SK-N-SH (cell line): ENCODE results near the gene HOXC5. TPM values are rescaled to one million over a fixed set of nuclear protein-coding genes. Genes with fewer than 3 reads are reported as not detected.

ENCODE experiments used
- CTCF ChIA-PET: fragments of 300-600, 350-600 bp; formaldehyde crosslinking; extraction: SDS; loops from one replicate; lab custom pipeline; 2021; lab: Yijun Ruan, JAX
- POLR2A ChIA-PET: fragments of 350-600 bp; sonication (Branson Sonifier 250); formaldehyde crosslinking; extraction: SDS; loops from one replicate; lab custom pipeline; 2020; ENCODE audit warnings: antibody characterized with exemption, inconsistent platforms; lab: Yijun Ruan, JAX
- DNase-seq: peaks from one replicate; pipeline ENCODE4 v3.0.0; 2012
- H2AFZ ChIP-seq: fragments of 200-600 bp; sonication (generic); 2 replicates; pipeline ENCODE4 v1.8.1; 2016; ENCODE audit warnings: antibody characterized with exemption, mild to moderate bottlenecking, low read depth
- H3F3A ChIP-seq: fragments of 200-600 bp; sonication (generic); replicated peaks from 2 replicates; pipeline ENCODE3; 2016; ENCODE audit warnings: antibody characterized with exemption, mild to moderate bottlenecking; ENCODE audit not compliant: insufficient read depth
- H3K27ac ChIP-seq, 2 experiments: fragments of 200-500 bp in 1 of 2; fragments of 200-600 bp in 1 of 2; sonication (Bioruptor generic) in 1 of 2; sonication (generic), shearing (Covaris generic) in 1 of 2; 2 replicates each; pipeline versions ENCODE4 v1.5.1 to v1.6.1; 2014 to 2016; ENCODE audit warnings: low read depth in 2 of 2, inconsistent platforms in 1 of 2, low read length in 1 of 2, mild to moderate bottlenecking in 1 of 2, mixed read lengths in 1 of 2
- H3K27me3 ChIP-seq: fragments of 200-600 bp; sonication (generic), shearing (Covaris generic); 2 replicates; pipeline ENCODE4 v1.6.1; 2016; ENCODE audit warnings: mixed run types; ENCODE audit not compliant: insufficient read depth
- H3K36me3 ChIP-seq, 2 experiments: fragments of 200-500 bp in 1 of 2; fragments of 200-600 bp in 1 of 2; sonication (Bioruptor generic) in 1 of 2; sonication (generic) in 1 of 2; replicated peaks in 1 of 2; 2 replicates each; pipeline versions ENCODE3 to v1.5.1; 2014 to 2016; ENCODE audit warnings: low read length in 1 of 2, mild to moderate bottlenecking in 1 of 2; ENCODE audit not compliant: insufficient read depth in 2 of 2, control insufficient read depth in 1 of 2
- H3K4me1 ChIP-seq, 2 experiments: fragments of 200-500 bp in 1 of 2; fragments of 200-600 bp in 1 of 2; sonication (Bioruptor generic) in 1 of 2; sonication (generic), shearing (Covaris generic) in 1 of 2; 2 replicates each; pipeline versions ENCODE4 v1.5.1 to v1.6.1; 2014 to 2016; ENCODE audit warnings: low read depth in 1 of 2, low read length in 1 of 2, mixed run types in 1 of 2; ENCODE audit not compliant: insufficient read depth in 2 of 2, control insufficient read depth in 1 of 2
- H3K4me2 ChIP-seq: fragments of 200-600 bp; sonication (generic), shearing (Covaris generic); 2 replicates; pipeline ENCODE4 v1.6.1; 2017; ENCODE audit warnings: mixed run types
- H3K4me3 ChIP-seq, 2 experiments: fragments of 200-500 bp in 1 of 2; fragments of 200-600 bp in 1 of 2; sonication (Bioruptor generic) in 1 of 2; sonication (generic), shearing (Covaris generic) in 1 of 2; 2 replicates each; pipeline versions ENCODE4 v1.5.1 to v1.8.1; 2014 to 2016; ENCODE audit warnings: low read depth in 2 of 2, inconsistent platforms in 1 of 2, low read length in 1 of 2, mild to moderate bottlenecking in 1 of 2, mixed read lengths in 1 of 2, moderate library complexity in 1 of 2
- H3K79me2 ChIP-seq: fragments of 200-600 bp; sonication (generic); 2 replicates; pipeline ENCODE4 v1.8.1; 2017; ENCODE audit warnings: mild to moderate bottlenecking; ENCODE audit not compliant: insufficient read depth
- H3K9ac ChIP-seq: fragments of 200-600 bp; sonication (generic); 2 replicates; pipeline ENCODE4 v1.6.1; 2017; ENCODE audit warnings: mixed run types
- H3K9me2 ChIP-seq: fragments of 200-600 bp; sonication (generic); 2 replicates; pipeline ENCODE4 v1.6.1; 2017; ENCODE audit warnings: mixed run types
- H3K9me3 ChIP-seq: fragments of 200-600 bp; sonication (generic); 2 replicates; pipeline ENCODE4 v1.6.1; 2017; ENCODE audit warnings: mixed run types, mild to moderate bottlenecking, moderate library complexity
- H4K20me1 ChIP-seq: fragments of 200-600 bp; sonication (generic); 2 replicates; pipeline ENCODE4 v1.6.1; 2017; ENCODE audit warnings: mild to moderate bottlenecking, mixed run types; ENCODE audit not compliant: insufficient read depth
- CHD2 ChIP-seq: fragments of 150-350 bp; IDR thresholded peaks from 2 replicates; pipeline ENCODE4 v1.6.1; 2018; ENCODE audit warnings: low read length; ENCODE audit not compliant: partially characterized antibody
- EP300 ChIP-seq, 2 experiments: IDR thresholded peaks; 2 replicates each; pipeline versions ENCODE4 v1.4.0 to v1.6.1; 2012; ENCODE audit warnings: borderline replicate concordance in 1 of 2, low read depth in 1 of 2, low read length in 1 of 2
- EZH2phosphoT487 ChIP-seq: fragments of 200-600 bp; sonication (generic); IDR thresholded peaks from 2 replicates; pipeline ENCODE4 v1.6.1; 2017; ENCODE audit warnings: low read depth, mixed run types, mild to moderate bottlenecking, antibody characterized with exemption, moderate library complexity, borderline replicate concordance
- FOXJ3 ChIP-seq: sonication (generic); formaldehyde crosslinking; IDR thresholded peaks from 2 replicates; pipeline ENCODE4 v1.5.1; 2020; ENCODE audit warnings: mild to moderate bottlenecking, missing genetic modification reagents
- MAX ChIP-seq: IDR thresholded peaks from 2 replicates; pipeline ENCODE4 v1.4.0; 2012; ENCODE audit warnings: low read depth
- MEF2A ChIP-seq: IDR thresholded peaks from 2 replicates; pipeline ENCODE4 v1.4.0; 2012; ENCODE audit warnings: low read depth, borderline replicate concordance
- MXI1 ChIP-seq: IDR thresholded peaks from 2 replicates; pipeline ENCODE4 v1.6.1; 2012; ENCODE audit warnings: mild to moderate bottlenecking, low read depth, low read length, improper control_type of control experiment
- NFIC ChIP-seq: IDR thresholded peaks from 2 replicates; pipeline ENCODE4 v1.4.0; 2012; ENCODE audit warnings: borderline replicate concordance
- NRF1 ChIP-seq: IDR thresholded peaks from 2 replicates; pipeline ENCODE4 v1.6.1; 2012; ENCODE audit warnings: low read depth, mild to moderate bottlenecking, low read length
- POLR2AphosphoS5 ChIP-seq: IDR thresholded peaks from 2 replicates; pipeline ENCODE4 v1.6.1; 2012; ENCODE audit warnings: low read depth, low read length
- RAD21 ChIP-seq: IDR thresholded peaks from 2 replicates; pipeline ENCODE4 v1.6.1; 2012; ENCODE audit warnings: mild to moderate bottlenecking, low read length
- SIN3A ChIP-seq: IDR thresholded peaks from 2 replicates; pipeline ENCODE4 v1.6.1; 2012; ENCODE audit warnings: low read depth, mild to moderate bottlenecking, low read length, moderate library complexity, borderline replicate concordance
- TAF1 ChIP-seq: IDR thresholded peaks from 2 replicates; pipeline ENCODE4 v1.6.1; 2012; ENCODE audit warnings: low read depth, mild to moderate bottlenecking, low read length, moderate library complexity, borderline replicate concordance
- USF1 ChIP-seq: IDR thresholded peaks from 2 replicates; pipeline ENCODE4 v1.4.0; 2012; ENCODE audit warnings: low read depth, borderline replicate concordance
- YY1 ChIP-seq: IDR thresholded peaks from 2 replicates; pipeline ENCODE4 v1.4.0; 2012; ENCODE audit warnings: low read depth, mild to moderate bottlenecking
- ZBTB33 ChIP-seq: IDR thresholded peaks from 2 replicates; pipeline ENCODE4 v1.4.0; 2012; ENCODE audit warnings: low read depth, borderline replicate concordance
- WGBS: methylation state at CpG from one replicate; pipeline ENCODE4 v1.1.6; 2017; ENCODE audit warnings: low lambda C conversion rate; 5-methylcytosine and 5-hydroxymethylcytosine counted together
- polyA plus RNA-seq, 3 experiments: library from polyadenylated mRNA; depleted of rRNA; stranded (reverse); fragments of >200 nt; gene quantifications; 2 replicates each; pipeline ENCODE4 v1.2.3, GENCODE V29; 2012

The HOXC5 gene
- polyA plus RNA-seq, 1 of the 3 experiments (the other 2 are of a cell fraction), result 2.1 TPM

- POLR2A ChIA-PET, result interaction anchor here (0.7 to 1.8 kb wide), 3 partner anchors 8 to 88 kb away, joined by 3 to 11 read pairs (median 4); partner anchors contain the start of genes HOXC8 and HOXC9
- peaks cover 17% of the 10 kb centered on the region for H3F3A ChIP-seq
- H3K4me2 ChIP-seq, result peak overlapping the region; percentile 99
- no peaks in the 10 kb centered on the region for H3K9me3 ChIP-seq
- peaks cover 10% of the 10 kb centered on the region; the same call in 1 of the 2 replicates for H3K79me2 ChIP-seq
- peaks cover 7 to 36% of the 10 kb centered on the region in 2 experiments; a peak in 2 of 4 replicates for H3K4me1 ChIP-seq
- H3K27me3 ChIP-seq, result no peaks in the 10 kb centered on the region
- no peak for TF ChIP-seq NRF1
- peak; percentile 65; the same call in 1 of the 2 replicates for TF ChIP-seq POLR2AphosphoS5
- peak; percentile 28; the same call in 1 of the 2 replicates for TF ChIP-seq USF1
- TF ChIP-seq EZH2phosphoT487, result no peak
- TF ChIP-seq YY1, result peak; percentile 80; the same call in 1 of the 2 replicates
- peak; percentile 56; the same call in 1 of the 2 replicates for TF ChIP-seq TAF1
- no peak for TF ChIP-seq CHD2
- H3K9ac ChIP-seq, result peak overlapping the region; percentile 98; the same call in 1 of the 2 replicates
- H3K4me3 ChIP-seq, result peak overlapping the region; percentile 69 to 85
- no peaks in the 10 kb centered on the region for H3K36me3 ChIP-seq
- no peak for DNase-seq
- H3K27ac ChIP-seq, result peak overlapping the region; percentile 89 to 99
- H3K9me2 ChIP-seq, result no peaks in the 10 kb centered on the region
- CTCF ChIA-PET, result interaction anchor here (0.6 to 24.5 kb wide), 16 partner anchors 10 to 427 kb away, joined by 3 to 568 read pairs (median 5); partner anchors contain the start of genes HOXC10, HOXC4, HOXC5 and HOXC9
- no peaks in the 10 kb centered on the region for H4K20me1 ChIP-seq
- H2AFZ ChIP-seq, result peak overlapping the region; percentile 94; the same call in 1 of the 2 replicates
- 18% methylated on average over 23 of the region's 25 CpGs for WGBS
These were observed 16.3 kb upstream of the HOXC5 start for GRCh38 chr12:54016478-54016964.

GRCh38 chr12:54017027-54017788 is 15.6 kb upstream of the HOXC5 start:
- POLR2A ChIA-PET, result interaction anchor here (0.6 to 1.8 kb wide), 9 partner anchors 9 to 263 kb away, joined by 3 to 11 read pairs (median 3); partner anchors contain the start of genes CBX5, HNRNPA1, HOXC5 and HOXC6
- Histone ChIP-seq H3K27me3 (no peaks in the 10 kb centered on the region), H3K9me3 (no peaks in the 10 kb centered on the region), H3K36me3 (no peaks in the 10 kb centered on the region), H3K9me2 (no peaks in the 10 kb centered on the region), H3K4me2 (peak overlapping the region; percentile 99)
- DNase-seq, result peak; percentile 71
- TF ChIP-seq MAX (0 out of 2 replicates have a peak, but pooled peaks have one; percentile 4), SIN3A (no peak), ZBTB33 (no peak), FOXJ3 (CRISPR knock-in tag) (no peak), EP300 (IDR thresholded peaks at IDR 0.05; ENCODE audit: borderline replicate concordance in 1 of 2, low read depth in 1 of 2, low read length in 1 of 2) (no peak), RAD21 (no peak), POLR2AphosphoS5 (0 out of 2 replicates have a peak, but pooled peaks have one; percentile 0), CHD2 (no peak), TAF1 (0 out of 2 replicates have a peak, but pooled peaks have one; percentile 2), NFIC (no peak), MXI1 (peak; percentile 18), YY1 (no peak), MEF2A (no peak)
- TF ChIP-seq, all 33 proteins: peak for 4
- Histone ChIP-seq H3K79me2 (peaks cover 10% of the 10 kb centered on the region; the same call in 1 of the 2 replicates), H2AFZ (peak overlapping the region; percentile 94), H3K9ac (peak overlapping the region; percentile 98), H3K4me3 (peak overlapping the region; percentile 69 to 85), H3K4me1 (peaks cover 7 to 36% of the 10 kb centered on the region in 2 experiments; a peak in 2 of 4 replicates), H3F3A (peaks cover 14% of the 10 kb centered on the region), H4K20me1 (no peaks in the 10 kb centered on the region), H3K27ac (peak overlapping the region; percentile 89 to 99)
- CTCF ChIA-PET, result interaction anchor here (0.6 to 24.5 kb wide), 20 partner anchors 8 to 343 kb away, joined by 3 to 568 read pairs (median 4); partner anchors contain the start of genes HOXC10, HOXC4, HOXC5 and HOXC9
- under 1% methylated on average over 23 of the region's 24 CpGs for WGBS
